HG03066 (cell line): ENCODE measurements around the gene KLK2.

Source experiments
- ATAC-seq: cut with Tn5 transposase; IDR thresholded peaks from one replicate; pipeline ENCODE4 v1.9.1; 2021; ENCODE audit warnings: low read depth; ENCODE audit not compliant: unreplicated experiment

Gene KLK2

GRCh38 chr19:50873056-50873455, at the start of gene KLK2:
Gene KLK2, plus strand, starts transcription at chr19:50873439. Its CDS starts 35 bp downstream, at chr19:50873474.
- no peak for ATAC-seq

DNA sequence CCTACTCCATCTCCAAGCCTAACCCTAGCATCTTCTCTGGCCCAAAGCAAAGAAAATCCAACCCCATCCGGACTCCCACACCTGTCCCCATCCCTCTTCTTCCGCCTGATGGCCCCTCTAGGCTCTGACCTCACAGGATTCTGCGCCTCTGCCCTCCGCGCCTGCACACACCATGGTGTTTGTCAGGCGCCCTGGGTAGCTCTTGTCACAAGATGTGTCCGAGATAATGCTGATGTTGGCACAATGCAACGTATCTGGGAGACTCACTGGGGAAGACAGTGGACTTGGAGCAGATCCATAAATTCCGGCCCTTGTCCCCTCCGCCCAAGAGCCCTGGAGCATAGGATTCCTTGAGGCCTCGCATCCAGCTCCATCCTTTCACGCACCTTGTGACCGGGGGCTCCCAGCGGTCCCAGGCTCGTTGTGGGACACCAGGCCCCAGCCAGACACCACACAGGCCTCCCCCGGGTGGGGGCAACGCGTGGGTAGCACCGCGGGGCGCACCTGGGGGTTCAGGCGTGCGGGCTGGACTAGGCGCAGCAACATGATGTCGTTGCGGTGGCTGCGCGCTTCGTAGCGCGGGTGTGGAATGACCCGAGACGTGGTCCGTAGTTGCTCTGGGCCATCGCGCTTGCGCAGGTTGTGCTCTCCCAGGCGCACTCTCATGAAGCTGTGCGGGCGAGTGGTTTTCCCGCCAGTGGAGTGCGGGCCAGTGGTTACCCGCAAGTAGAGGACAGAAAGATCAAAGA, 46.6 kb upstream of the KLK2 start:
- no peak for ATAC-seq

GRCh38 chr19:50827476-50827875, 45.8 kb upstream of the KLK2 start:
- ATAC-seq = no peak

GRCh38 chr19:50829801-50830200, 43.4 kb upstream of the KLK2 start:
- no peak for ATAC-seq

GRCh38 chr19:50830266-50831025, 42.8 kb upstream of the KLK2 start:
- no peak for ATAC-seq

DNA sequence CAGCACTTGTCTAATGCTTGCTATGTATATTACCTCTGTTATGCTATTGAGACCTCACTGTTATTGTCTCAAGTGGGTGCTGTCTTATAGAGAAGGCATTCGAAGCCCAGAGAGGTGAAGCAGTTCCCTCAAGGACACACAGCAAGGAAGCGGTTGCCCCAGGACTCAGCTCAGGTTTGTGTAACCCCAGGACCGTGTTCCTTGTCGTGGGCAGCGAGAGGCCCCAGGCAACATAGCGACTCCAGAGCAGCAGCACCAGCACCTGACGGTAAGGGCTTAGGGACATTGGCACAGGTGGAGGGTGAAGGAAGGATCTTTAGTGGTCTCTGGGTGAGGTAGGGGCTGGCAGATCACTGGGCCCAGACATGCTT, 42.2 kb upstream of the KLK2 start:
- ATAC-seq = no peak

DNA sequence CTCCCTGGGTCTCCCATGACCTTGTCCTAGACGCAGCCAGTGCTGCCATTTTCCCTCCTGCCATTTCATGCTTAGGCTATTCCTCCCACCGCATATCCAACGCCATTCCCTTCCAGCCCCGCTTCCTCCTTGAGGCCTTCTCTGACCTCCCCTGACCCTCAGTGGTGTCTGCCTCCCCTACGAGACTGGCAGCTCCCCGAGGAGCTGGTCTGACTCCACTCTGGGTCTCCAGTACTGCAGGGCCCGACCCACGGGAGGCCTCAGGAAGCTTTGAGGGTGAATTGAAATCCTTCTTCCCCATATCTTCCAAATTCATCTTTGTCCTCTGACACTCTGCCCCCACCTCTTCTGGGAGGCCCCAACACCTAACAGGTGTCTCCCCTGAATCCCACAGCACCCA, 40.6 kb upstream of the KLK2 start:
- no peak for ATAC-seq

- ATAC-seq = no peak
Observed at GRCh38 chr19:50833117-50833801, 40.0 kb upstream of the KLK2 start, which contains the start of gene KLK15. Gene KLK15, minus strand, starts transcription at chr19:50833574. Its CDS starts 2,082 bp downstream, at chr19:50831492.

GRCh38 chr19:50833802-50834167, 39.5 kb upstream of the KLK2 start:
- ATAC-seq = no peak

DNA sequence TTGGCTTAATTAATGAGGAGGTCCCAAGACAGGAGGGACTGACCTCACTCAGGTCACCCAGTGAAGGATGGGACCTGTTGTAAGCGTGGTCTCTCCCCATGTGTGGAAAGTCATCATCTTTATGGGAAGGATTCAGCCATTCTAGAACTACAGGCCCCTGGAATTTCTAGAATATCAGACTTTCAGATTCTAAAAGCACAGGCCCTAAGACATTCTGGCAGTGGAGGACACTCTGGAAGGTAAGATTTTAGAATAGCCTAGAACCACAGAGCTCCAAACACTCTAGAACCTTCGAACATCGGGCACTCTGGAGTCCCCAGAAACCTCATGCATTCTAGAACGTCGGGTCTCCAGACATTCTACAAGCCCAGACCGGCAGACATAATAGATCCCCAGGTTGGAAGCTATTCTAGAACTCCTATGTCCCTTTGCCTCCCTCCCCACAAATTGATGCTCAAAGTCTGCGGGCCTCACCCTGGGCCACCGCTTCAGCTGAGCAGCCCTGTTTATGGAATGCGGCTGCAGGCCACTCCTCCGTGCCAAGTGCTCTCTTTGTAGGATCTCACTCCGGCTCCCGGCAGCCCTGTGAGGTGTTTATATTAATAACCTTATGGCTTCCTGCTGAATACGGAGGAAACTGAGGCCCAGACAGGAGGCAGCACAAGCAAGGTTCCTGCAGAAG, 38.0 kb upstream of the KLK2 start:
- no peak for ATAC-seq

DNA sequence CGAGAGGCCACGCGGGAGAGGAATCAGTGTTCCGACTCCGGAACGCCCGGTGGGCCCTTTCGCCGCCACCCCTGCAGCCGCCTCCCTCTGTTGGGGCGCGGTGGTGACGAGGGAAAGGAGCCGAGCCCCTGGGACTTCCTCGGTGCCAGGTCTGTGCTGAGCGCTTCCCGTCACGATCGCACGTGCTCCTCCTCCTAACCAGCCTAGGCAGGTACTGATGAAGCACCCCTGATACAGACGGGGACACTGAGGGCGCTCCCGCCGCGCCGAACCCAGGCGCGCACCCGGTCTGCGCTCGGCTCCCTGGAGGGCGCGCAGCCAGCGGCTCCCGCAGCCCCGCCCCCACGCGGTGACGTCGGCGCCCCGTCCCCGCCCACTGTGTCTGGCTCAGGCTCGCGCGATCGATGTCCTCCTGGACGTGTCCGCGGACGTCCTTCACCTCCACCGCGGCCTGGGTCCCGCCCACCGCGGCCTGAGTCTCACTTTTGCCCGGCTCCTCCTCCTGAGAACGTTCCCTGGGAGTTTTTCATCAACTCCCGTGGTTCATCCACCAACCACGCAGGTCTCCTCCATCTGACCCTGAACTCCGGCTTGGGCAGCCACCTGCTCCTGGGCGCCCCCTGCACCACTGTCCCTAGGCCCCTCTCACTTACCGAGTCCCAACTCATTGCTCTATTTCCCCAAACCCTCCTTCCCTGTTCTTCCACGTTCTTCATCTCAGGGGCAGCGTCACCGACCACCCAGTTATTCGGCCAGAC, 37.3 kb upstream of the KLK2 start:
- ATAC-seq = peak; percentile 82

DNA sequence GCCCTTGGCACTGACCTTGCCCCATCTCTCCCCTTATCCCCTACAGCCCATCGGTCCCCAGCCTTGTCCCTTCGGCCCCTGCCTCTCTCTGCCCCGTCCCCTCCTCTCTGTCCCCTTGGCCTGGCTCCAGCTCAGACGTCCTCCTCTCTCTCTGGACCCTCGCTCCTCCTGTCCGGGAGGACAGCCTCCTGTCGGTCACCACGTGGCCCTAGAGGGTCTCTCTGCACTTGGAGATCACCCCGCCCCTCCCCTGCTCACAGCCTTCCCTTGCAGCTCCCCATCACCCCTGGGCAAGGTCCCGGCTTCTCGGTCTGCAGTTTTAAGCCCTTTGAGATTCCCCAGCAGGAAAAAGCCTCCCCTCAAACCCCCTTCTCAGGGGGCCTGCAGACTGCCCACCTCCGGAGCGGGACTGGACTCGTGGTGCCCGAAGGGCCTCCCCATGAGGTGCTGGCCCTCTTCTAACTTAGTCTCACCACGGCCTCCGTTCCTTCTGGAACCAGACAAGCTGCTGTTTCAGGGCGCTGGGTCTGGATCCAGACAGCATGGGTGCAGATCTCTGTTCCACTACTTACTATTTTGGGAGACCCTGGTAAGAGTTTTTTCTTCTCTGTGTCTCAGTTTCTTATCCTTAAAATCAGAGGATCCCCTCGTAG, 36.6 kb upstream of the KLK2 start:
- ATAC-seq = no peak

- no peak for ATAC-seq
Observed at GRCh38 chr19:50837300-50837699, 35.9 kb upstream of the KLK2 start.

GRCh38 chr19:50838239-50838638, 35.0 kb upstream of the KLK2 start:
- no peak for ATAC-seq

- ATAC-seq = no peak
Observed at GRCh38 chr19:50839712-50840655, 33.3 kb upstream of the KLK2 start.

DNA sequence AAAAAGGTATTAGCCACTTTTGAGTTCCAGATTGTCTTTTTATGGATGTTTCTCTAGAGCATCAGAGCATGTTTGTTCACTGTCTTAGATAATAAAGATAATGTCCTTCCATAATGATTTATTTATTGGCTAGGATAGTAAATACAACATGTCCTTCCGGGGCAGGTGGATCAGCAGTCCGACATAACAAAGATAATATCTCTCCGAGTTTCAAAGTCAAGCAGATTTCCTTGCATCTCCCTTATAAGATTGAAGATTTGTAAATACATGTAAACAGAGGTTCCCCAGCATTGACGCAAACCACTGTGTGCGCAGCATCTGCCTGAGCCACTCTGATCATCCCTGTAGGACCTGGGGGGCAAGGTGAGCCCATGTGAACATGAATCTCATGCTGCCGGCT, 31.1 kb upstream of the KLK2 start:
- no peak for ATAC-seq

GRCh38 chr19:50843205-50843604, 30.0 kb upstream of the KLK2 start:
- ATAC-seq = no peak

- no peak for ATAC-seq
Observed at GRCh38 chr19:50843701-50844221, 29.5 kb upstream of the KLK2 start.
